Superior temporal gyrus (tissue), 1 donor: ENCODE measurements around the gene RGS14.
"Not testable (repeated sequence)": the region's sequence is repeated elsewhere in the genome, so short reads cannot be mapped to it uniquely, and the experiment has no call there.

Source experiments
- DNase-seq: peaks from one replicate; pipeline ENCODE4 v3.0.0-alpha.2; 2016; ENCODE audit errors: extremely low spot score

The RGS14 gene

GRCh38 chr5:177365845-177366527 is 8.3 kb downstream of the RGS14 start:
- DNase-seq = no peak

GRCh38 chr5:177366528-177367322 is 9.0 kb downstream of the RGS14 start:
- DNase-seq = no peak

- no peak for DNase-seq
These were observed 9.7 kb downstream of the RGS14 start for GRCh38 chr5:177367323-177367848.

DNA sequence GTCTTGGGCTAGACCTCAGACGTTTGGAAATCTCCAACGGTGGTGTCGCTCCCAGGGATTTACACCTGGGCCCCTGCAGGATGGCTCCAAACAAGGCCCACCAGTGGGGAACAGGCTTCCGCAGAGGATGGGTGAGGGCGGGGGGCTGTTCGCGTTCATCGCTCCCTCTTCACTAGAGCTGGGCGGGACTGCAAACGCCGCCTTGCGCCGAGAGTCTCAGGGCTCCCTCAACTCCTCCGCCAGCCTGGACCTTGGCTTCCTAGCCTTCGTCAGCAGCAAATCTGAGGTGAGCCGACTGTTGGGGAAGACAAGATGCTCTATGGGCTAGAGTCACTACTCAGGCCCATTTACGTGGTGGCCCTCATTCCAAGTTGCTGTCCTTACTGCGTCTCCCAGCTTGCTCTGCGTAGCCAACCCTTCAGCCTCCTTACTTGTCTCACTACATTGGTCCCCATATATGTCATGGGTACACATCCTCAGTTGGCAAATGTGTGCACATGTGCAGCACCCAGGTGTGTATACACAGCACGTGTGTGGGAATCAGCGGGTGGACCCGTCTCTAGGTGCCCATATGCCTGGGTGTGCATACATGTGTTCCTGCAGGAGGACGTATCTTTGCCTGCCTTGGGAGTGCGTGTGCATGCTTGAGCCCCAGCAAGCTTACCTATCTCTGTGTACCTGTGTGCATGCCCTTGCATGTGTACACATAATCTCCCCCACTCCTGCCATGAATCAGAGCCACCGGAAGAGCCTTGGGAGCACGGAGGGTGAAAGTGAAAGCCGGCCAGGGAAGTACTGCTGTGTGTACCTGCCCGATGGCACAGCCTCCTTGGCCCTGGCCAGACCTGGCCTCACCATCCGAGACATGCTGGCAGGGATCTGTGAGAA is 10.5 kb downstream of the RGS14 start:
- DNase-seq = no peak

DNA sequence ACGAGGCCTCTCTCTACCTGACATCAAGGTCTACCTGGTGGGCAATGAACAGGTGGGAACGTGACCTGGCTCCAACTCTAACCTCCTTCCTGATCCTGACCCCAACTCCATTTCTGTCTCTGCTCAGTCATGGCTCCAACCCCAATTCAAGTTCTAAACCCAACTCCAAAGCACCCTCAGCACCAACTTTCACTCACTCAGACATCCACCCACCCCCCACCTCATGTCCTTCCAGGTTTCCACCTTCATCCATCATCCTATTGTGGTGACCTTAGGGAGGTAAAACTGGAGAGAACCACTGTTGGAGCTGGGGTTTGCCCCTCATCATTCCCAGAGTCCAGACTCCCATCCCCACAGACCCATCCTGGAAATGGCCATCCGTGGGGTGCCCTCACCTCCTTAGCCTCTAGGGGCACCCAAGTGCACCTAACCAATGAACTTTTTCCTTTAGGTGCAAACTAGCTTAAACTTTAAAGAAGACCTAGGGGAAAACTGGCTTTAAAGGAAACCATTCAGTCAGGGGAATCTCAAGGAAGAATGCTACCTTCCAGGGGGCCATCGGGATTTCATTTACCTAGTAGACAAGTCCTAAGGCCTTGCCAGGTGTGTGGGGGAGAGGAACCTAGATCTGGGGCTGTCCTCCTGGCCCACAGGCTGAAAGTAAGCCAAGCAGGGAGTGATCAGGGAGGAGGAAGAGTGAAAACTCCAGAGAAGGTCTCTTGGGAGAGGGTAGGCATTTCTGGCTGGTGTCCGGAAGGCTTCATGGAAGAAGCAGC is 11.3 kb downstream of the RGS14 start:
- DNase-seq = no peak

- no peak for DNase-seq
These were observed 12.1 kb downstream of the RGS14 start for GRCh38 chr5:177369645-177370440.

GRCh38 chr5:177370488-177371119 is 12.9 kb downstream of the RGS14 start:
- DNase-seq = peak; percentile 21

DNA sequence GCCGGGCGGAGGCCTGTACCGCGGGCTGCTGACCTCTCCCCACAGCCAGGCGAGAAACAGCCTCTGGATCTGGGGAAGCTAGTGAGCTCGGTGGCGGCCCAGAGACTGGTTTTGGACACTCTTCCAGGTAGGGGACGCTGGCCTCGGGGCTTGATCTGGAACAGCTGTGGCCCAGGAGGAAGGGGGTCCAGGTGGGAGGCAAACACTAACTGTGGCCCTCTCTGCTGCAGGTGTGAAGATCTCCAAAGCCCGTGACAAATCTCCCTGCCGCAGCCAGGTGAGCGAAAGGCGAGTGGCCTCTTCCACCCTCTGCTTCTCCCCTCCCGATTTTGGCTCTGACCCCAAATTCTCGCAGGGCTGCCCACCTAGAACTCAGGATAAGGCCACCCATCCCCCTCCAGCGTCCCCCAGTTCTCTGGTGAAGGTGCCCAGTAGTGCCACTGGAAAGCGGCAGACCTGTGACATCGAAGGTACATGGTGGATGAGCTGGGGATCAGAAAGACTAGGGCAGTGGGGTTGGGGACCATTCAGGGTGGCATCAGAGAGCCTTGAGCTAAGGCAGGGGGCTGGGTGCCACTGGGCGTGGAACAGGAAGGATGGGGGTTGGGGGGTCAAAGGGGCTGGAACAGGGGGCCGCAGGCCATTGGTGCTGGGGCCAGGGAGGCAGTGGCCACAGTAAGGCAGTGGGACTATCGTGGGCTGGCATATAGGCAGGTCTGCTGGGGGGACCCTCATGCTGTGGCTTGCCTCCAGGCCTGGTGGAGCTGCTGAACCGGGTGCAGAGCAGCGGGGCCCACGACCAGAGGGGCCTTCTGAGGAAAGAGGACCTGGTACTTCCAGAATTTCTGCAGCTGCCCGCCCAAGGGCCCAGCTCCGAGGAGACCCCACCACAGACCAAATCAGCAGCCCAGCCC is 13.7 kb downstream of the RGS14 start:
- no peak for DNase-seq

DNA sequence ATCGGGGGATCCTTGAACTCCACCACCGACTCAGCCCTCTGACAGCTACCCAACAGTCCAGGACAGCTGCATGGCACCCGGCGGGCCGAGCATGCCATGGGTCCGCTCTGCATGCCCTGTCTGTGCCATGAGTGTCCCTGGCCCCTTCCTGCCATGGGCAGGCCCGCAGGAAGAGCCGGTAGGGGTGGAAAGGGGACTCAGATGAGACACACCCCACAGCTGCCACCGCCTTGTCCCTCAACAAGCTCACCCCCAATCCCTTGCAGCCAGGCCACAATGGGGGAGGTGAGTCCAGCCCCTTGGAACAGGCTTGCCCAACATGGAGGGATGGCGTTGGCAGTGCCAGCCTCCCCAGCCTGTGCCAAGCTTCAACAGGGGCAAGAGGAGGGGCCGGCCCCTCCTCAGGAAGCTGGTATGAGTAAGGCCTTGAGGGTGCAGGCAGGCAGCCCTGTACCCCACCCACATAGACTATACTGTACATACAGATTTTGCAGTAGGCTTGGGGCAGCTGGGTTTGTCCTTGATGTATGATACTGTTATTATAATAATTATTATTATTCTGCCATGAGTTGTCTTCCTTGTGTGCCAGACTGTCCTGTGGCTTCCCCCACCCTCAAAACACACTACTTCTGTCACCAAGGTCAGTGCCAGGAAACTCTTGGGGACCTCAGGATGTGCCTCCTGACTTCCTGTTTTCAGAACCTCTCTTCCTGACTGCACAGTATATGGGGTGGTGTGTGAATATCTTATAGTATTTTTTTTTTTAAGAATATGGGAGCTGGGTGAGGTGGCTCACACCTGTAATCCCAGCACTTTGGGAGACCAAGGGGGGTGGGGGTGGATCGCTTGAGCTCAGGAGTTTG is 14.5 kb downstream of the RGS14 start:
- DNase-seq = no peak

DNA sequence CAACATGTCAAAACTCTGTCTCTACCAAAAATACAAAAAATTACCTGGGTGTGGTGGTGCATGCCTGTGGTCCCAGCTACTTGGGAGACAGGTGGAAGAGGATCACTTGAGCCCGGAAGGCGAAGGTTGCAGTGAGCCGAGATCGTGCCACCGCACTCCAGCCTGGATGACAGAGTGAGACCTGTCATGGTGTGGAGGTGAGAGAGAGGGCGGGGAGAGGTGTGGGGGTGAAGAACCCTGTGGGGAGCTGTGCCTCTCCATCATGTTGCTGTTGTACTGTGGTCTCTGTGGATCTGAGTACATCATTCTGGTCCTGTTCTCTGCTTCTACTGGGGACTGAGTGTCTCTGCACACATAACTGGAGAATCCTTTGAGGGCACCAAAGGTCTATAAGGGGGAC is 15.2 kb downstream of the RGS14 start:
- DNase-seq = no peak

GRCh38 chr5:177373806-177374205 is 16.1 kb downstream of the RGS14 start:
- no peak for DNase-seq

- no peak for DNase-seq
These were observed 16.5 kb downstream of the RGS14 start for GRCh38 chr5:177374211-177374610.

- not testable (repeated sequence) for DNase-seq
These were observed 17.8 kb downstream of the RGS14 start for GRCh38 chr5:177375516-177375915.

DNA sequence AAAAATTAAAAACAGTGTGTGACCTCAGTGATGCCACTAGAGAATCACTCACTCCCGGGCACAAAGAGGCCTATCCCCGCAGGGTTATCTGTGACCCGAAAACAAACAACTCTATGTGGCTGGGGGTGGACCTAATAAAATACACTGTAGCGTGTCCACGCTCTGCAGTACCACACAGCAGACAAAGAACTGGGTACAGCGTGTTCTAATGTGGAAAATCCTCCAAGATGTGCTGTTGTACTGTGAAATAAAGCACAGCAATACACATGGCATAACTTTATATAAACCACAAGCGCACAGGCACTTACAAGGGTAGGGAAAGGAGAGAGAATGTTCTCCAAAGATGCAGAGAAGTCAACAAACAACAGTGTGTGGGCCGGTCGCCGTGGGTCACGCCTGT is 18.4 kb downstream of the RGS14 start:
- peak; percentile 30 for DNase-seq

DNA sequence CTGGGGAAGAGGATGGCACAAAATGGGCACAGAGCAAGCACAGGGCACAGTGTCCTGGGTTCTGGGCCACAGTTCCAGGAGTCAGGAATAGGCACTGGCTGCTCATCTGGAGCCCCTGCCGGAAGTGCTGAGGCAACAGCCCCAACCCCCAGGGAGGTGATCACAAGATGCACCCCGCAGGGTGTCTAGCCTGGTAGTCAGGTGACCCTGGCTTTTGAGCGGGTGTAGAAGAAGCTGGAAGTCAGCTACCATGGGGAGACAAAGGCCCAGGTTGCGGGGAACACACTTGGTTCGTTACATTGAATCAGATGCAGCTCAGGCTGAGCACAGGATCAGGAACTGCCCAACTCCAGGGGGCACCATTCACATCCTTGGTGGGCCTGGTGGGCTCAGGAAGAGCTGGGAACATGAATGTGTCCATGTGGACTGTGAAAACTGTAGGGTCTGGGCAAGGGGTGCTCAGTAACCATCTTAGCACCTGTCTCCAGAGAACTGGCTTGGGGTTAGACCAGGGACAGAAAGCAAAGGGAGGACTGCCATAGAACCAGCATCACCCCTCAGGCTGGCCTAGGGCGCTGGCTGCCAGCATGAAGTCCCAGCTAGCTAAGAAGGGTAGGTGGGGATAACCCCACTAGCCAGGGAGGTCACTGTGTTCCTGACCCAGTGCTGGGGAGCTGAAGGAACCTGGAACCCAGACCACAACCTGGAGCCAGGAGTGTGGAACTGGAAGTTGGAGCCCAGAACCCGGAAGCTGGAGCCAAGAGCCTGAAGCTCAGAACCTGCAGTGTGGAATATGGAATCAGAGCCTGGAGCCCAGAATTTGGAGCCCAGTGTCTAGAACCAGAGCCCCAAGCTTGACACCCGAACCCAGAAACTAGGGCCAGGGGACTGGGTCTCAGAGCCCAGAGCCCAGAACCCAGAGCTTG is 20.4 kb downstream of the RGS14 start:
- no peak for DNase-seq
